ENCODE results near the gene GNAQ.

GNAQ gene

GRCh38 chr9:77672183-77672582 lies 359.4 kb downstream of the GNAQ start:
- no peak for DNase-seq

DNA sequence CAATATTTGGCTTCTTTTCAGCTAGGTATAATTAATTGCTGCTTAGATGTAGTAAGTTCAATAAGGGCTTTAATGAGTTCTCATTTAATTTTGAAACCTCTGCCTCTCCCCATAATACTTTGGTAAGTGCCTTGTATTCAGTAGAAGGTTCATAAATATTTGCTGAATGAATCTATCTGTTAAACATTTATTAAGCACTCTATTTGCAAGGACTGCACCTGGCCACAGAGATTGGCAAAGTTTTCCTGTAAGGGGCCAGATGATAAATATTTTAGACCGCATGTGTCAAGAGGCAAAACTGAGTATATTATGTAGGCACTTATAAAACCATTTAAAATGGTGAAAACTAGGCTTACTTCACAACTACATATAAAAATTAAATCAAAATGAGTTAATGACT lies 364.5 kb downstream of the GNAQ start:
- no peak for DNase-seq

Measured in hematopoietic multipotent progenitor cell treated with erythropoietin and hydrocortisone succinate and interleukin-3 and kit ligand, for 8 days (in vitro differentiated cells).